AG08395 (cell line): Measurements from ENCODE around the gene KCTD21.

Source experiments
- DNase-seq: peaks from one replicate; pipeline ENCODE4 v3.0.0; 2012; ENCODE audit warnings: mixed read lengths, low spot score

KCTD21 gene

DNA sequence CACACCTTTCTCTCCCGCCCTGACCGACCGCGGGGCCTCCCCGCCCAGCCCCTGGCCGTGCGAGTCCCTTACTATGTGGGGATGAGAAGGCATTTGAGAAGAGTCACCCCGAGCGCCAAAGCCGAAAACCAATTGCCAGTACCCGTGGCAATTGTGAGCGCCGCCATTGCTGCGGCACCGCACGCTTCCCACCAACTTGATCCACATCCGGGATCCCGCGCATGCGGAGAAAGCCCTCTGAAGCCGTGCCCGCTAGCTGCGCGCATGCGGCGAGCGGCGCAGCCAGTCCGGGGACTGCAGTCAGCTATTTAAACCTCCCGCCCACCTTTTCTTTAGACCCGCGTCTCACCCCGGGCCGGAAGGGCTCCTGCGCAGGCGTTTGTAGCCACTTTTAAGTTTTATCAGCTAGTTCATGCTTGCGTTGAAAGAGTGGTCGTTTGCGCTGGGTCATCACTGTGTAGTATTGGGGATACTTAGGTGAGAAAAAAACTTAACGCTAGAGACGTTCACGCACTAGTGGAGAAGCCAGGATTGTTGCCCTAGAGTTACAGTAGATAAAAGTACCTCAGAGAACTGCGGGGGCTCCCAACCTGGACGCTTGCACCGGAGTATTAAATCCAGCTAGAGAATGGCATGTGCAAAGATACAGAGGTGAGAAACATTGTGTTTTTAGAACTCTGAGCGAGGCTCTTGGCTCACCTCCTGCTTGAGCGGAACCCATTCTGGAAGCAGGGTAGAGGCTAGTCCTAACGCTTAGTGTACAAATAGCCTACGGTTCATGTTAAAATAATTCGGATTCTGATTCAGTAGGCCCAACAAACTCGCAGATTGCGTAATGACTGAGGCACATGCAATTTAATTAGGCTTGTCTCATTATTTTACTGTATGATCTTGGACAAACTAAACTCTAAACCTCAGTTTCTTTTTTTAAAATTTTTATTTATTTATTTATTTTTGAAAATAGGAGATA, 48.7 kb downstream of the KCTD21 start, which contains the start of gene ALG8:
ALG8 (minus strand) TSS at position 205 of the 970 bp plus-strand sequence; CDS start at position 167, 38 bp downstream.
- peak; percentile 100 for DNase-seq

GRCh38 chr11:78138694-78139421, 49.6 kb downstream of the KCTD21 start:
- DNase-seq, result peak; percentile 25

DNA sequence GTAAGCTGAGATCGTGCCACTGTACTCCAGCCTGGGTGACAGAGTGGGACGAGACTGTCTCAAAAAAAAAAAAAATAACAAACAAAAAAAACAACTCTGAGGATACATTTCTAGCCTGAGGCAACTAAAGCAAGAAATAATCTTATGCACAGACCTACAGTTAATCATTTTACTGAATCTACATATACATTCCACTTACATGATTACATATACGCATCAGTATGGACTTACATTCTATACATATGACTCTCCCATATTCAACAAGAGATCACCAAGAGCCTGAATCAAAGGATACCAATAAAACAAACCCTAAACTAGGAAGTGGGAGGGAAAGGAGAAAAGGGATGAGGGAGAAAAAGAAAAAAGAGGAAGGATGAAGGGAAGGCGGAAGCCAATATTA, 50.1 kb downstream of the KCTD21 start:
- DNase-seq, result no peak

GRCh38 chr11:78132475-78132874, 56.0 kb downstream of the KCTD21 start:
- DNase-seq, result no peak

DNA sequence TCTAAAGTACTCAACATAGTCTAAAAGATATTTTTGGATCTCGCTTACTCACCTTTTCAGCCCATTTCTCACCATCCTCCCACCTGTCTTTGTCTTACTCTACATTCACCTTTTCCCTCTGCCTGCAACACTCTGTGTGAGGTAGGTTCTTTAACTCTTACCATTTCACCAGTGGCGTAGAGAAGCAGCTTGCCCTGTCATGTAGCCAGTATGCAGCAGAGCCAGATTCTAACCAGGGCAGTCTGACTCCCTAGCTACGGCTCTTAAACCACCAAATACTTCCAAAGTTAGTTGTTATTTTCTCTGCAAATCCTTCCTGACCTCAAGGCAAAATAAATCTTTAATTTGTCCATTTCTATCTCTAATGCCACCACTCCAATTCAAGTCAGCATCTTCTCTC, 56.5 kb downstream of the KCTD21 start:
- peak; percentile 52 for DNase-seq

GRCh38 chr11:78127403-78127802, 61.0 kb downstream of the KCTD21 start:
- DNase-seq, result no peak
